HepG2 (cell line): ENCODE data around the gene PDE8B. TPM values are rescaled to one million over a fixed set of nuclear protein-coding genes. Genes with fewer than 3 reads are reported as not detected.

Source experiments
- ATAC-seq: fragments of 200-7000 bp; cut with Tn5 transposase; 3 replicates; pipeline ENCODE4 v1.9.1; 2020; ENCODE audit warnings: mild to moderate bottlenecking, moderate library complexity
- BruUV-seq: library from RNA; stranded (reverse); fragments of 400-500 nt; replicated peaks from 2 replicates; lab custom pipeline; 2021; lab: Mats Ljungman, UMichigan
- CTCF ChIA-PET: fragments of 300-600 bp; formaldehyde crosslinking; extraction: SDS; loops from one replicate; lab custom pipeline; 2021; ENCODE audit warnings: low total read pairs, inconsistent platforms, low intra/inter-chr PET ratio; lab: Yijun Ruan, JAX
- POLR2A ChIA-PET: fragments of 350-600 bp; sonication (Branson Sonifier 250); formaldehyde crosslinking; loops from one replicate; lab custom pipeline; 2020; ENCODE audit warnings: antibody characterized with exemption, inconsistent platforms; lab: Yijun Ruan, JAX
- DNase-seq: peaks from one replicate; pipeline ENCODE4 v3.0.0-alpha.2; 2015; ENCODE audit warnings: low spot score
- FAIRE-seq: peaks from 3 replicates; lab custom pipeline; 2011; peaks lifted over from hg19 to GRCh38; lab: Jason Lieb, UNC
- H2AFZ ChIP-seq: one replicate; pipeline ENCODE4 v1.6.1; 2011; ENCODE audit warnings: low read length, inconsistent platforms
- H3K27ac ChIP-seq: fragments of 300-600 bp; 3 replicates; pipeline ENCODE4 v1.8.0; 2011; ENCODE audit warnings: mixed run types, mild to moderate bottlenecking, mixed read lengths, low read length, inconsistent platforms; ENCODE audit not compliant: insufficient read depth; ENCODE audit errors: extremely low read length
- H3K27me3 ChIP-seq, 2 experiments: fragments of 200-600 bp in 1 of 2; 2 replicates in 1 of 2; 3 replicates in 1 of 2; pipeline versions ENCODE4 v1.6.0 to v1.8.0; 2011; ENCODE audit warnings: low read length in 2 of 2, mild to moderate bottlenecking in 2 of 2, moderate library complexity in 2 of 2, inconsistent platforms in 1 of 2; ENCODE audit not compliant: insufficient read depth in 2 of 2, control insufficient read depth in 1 of 2
- H3K36me3 ChIP-seq, 2 experiments: fragments of 200-600 bp in 1 of 2; replicated peaks in 1 of 2; 2 replicates in 1 of 2; 3 replicates in 1 of 2; pipeline versions ENCODE4 v1.5.1 to v1.8.0; 2011; ENCODE audit warnings: low read length in 2 of 2, inconsistent platforms in 1 of 2; ENCODE audit not compliant: insufficient read depth in 2 of 2, control insufficient read depth in 1 of 2
- H3K4me1 ChIP-seq: 2 replicates; pipeline ENCODE4 v1.5.1; 2012; ENCODE audit warnings: low read length, inconsistent platforms; ENCODE audit not compliant: insufficient read depth
- H3K4me2 ChIP-seq: 2 replicates; pipeline ENCODE4 v1.6.0; 2011; ENCODE audit warnings: low read depth, low read length, inconsistent platforms
- H3K4me3 ChIP-seq, 3 experiments: fragments of 200-600 bp in 1 of 3; sonication (generic), shearing (Covaris generic) in 1 of 3; replicated peaks in 1 of 3; 2 replicates each; pipeline ENCODE4 v1.5.1; 2011 to 2016; ENCODE audit warnings: low read length in 3 of 3, inconsistent platforms in 2 of 3, low read depth in 2 of 3, mild to moderate bottlenecking in 2 of 3, control low read depth in 1 of 3, mixed read lengths in 1 of 3; ENCODE audit not compliant: insufficient read depth in 1 of 3
- H3K79me2 ChIP-seq: one replicate; pipeline ENCODE4 v1.6.1; 2011; ENCODE audit warnings: low read length, inconsistent platforms; ENCODE audit not compliant: insufficient read depth
- H3K9ac ChIP-seq: 2 replicates; pipeline ENCODE4 v1.6.0; 2011; ENCODE audit warnings: mild to moderate bottlenecking, low read depth, low read length, inconsistent platforms; ENCODE audit not compliant: insufficient read depth
- H3K9me3 ChIP-seq: 2 replicates; pipeline ENCODE4 v1.5.1; 2012; ENCODE audit warnings: mild to moderate bottlenecking, low read length
- H4K20me1 ChIP-seq: 2 replicates; pipeline ENCODE4 v1.6.0; 2011; ENCODE audit warnings: inconsistent platforms, mild to moderate bottlenecking, low read length, moderate library complexity; ENCODE audit not compliant: insufficient read depth
- KMT2B ChIP-seq: IDR thresholded peaks from 2 replicates; pipeline ENCODE4 v1.6.1; 2016; ENCODE audit warnings: missing genetic modification reagents, missing compliant biosample characterization
- SMC3 ChIP-seq: IDR thresholded peaks from 2 replicates; pipeline ENCODE4 v1.6.1; 2011; ENCODE audit warnings: low read length, improper control_type of control experiment
- STAG1 ChIP-seq: sonication (generic); formaldehyde crosslinking; IDR thresholded peaks from 2 replicates; pipeline ENCODE4 v1.4.0; 2020; ENCODE audit warnings: missing genetic modification reagents
- ZFY ChIP-seq: sonication (generic); formaldehyde crosslinking; IDR thresholded peaks from 2 replicates; pipeline ENCODE4 v1.4.0; 2020; ENCODE audit warnings: missing genetic modification reagents
- ZNF30 ChIP-seq: sonication (generic); formaldehyde crosslinking; IDR thresholded peaks from 2 replicates; pipeline ENCODE4 v1.5.0; 2020; ENCODE audit warnings: mild to moderate bottlenecking, missing genetic modification reagents
- WGBS: methylation state at CpG from one replicate; pipeline ENCODE4 v1.1.6; 2017; ENCODE audit warnings: low lambda C conversion rate; 5-methylcytosine and 5-hydroxymethylcytosine counted together
- in situ Hi-C: cut with HindIII; loops from 2 replicates; pipeline ENCODE4 v1.10.0; 2017; ENCODE audit warnings: low pct_unique_long_range_greater_than_20kb; ENCODE audit not compliant: extremely low pct_ligation_motif_present
- intact Hi-C: fragments of 100-400 bp; cut with micrococcal nuclease; formaldehyde crosslinking; loops from one replicate; pipeline ENCODE4 v1.10.0; 2022; ENCODE audit not compliant: unreplicated experiment
- polyA plus RNA-seq, 8 experiments: library from polyadenylated mRNA; depleted of rRNA in 3 of 8; stranded (reverse) in 7 of 8; unstranded in 1 of 8; fragments of >200 nt; fragmentation: Illumina TruSeq in 4 of 8; extraction: Trizol in 4 of 8; gene quantifications; 2 replicates each; pipeline versions ENCODE4 v1.2.1 to v1.2.3, GENCODE V29; 2011 to 2016; ENCODE audit warnings: low read depth in 4 of 8, missing spikeins in 1 of 8, mixed read lengths in 1 of 8; ENCODE audit not compliant: insufficient read depth in 1 of 8
- total RNA-seq, 5 experiments: library from RNA; depleted of rRNA; stranded (reverse); fragments of >200 nt; fragmentation: Illumina TruSeq; extraction: Trizol; gene quantifications; 2 replicates each; pipeline ENCODE4 v1.2.3, GENCODE V29; 2016; ENCODE audit warnings: low read depth in 1 of 5
- TF ChIP-seq, protein P1 (sequence below), 2 experiments: fragments of 450-650 bp in 1 of 2; sonication (generic) in 1 of 2; formaldehyde crosslinking; IDR thresholded peaks; 2 replicates each; pipeline versions ENCODE4 v1.5.0 to v1.8.0; 2020 to 2022; ENCODE audit warnings: mild to moderate bottlenecking in 1 of 2, missing genetic modification reagents in 1 of 2
- TF ChIP-seq, protein P2 (sequence below): sonication (generic); formaldehyde crosslinking; IDR thresholded peaks from 2 replicates; pipeline ENCODE4 v1.4.0; 2020; ENCODE audit warnings: missing genetic modification reagents

The PDE8B gene
- total and polyA plus RNA-seq, 2 of the 13 experiments (the other 11 are each of a cell fraction or from before 2014, with no cell fraction given): 0.07 TPM; not detected in 1

- Histone ChIP-seq H3K79me2 (no peaks in the 10 kb centered on the region), H3K27ac (no peak overlapping the region), H3K4me1 (no peaks in the 10 kb centered on the region), H3K36me3 (no peaks in the 10 kb centered on the region), H3K9ac (no peak overlapping the region), H4K20me1 (no peaks in the 10 kb centered on the region), H3K4me2 (no peak overlapping the region), H3K4me3 (no peak overlapping the region), H2AFZ (no peak overlapping the region), H3K9me3 (no peaks in the 10 kb centered on the region), H3K27me3 (0 out of 5 replicates have a peak, but pooled peaks cover 0 to under 1% of the 10 kb centered on the region in 2 experiments)
- BruUV-seq: no TSS peak
- FAIRE-seq (peak; percentile 56), DNase-seq (peak; percentile 12), ATAC-seq (peak; percentile 64; the same call in 2 of the 3 replicates)
- TF ChIP-seq, protein P1, sequence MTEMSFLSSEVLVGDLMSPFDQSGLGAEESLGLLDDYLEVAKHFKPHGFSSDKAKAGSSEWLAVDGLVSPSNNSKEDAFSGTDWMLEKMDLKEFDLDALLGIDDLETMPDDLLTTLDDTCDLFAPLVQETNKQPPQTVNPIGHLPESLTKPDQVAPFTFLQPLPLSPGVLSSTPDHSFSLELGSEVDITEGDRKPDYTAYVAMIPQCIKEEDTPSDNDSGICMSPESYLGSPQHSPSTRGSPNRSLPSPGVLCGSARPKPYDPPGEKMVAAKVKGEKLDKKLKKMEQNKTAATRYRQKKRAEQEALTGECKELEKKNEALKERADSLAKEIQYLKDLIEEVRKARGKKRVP (CRISPR knock-in tag; IDR thresholded peaks at IDR 0.05): no peak
- peak; percentile 27; the same call in 1 of the 2 replicates for TF ChIP-seq STAG1 (CRISPR knock-in tag)
- no peak for TF ChIP-seq KMT2B
- TF ChIP-seq ZNF30 (CRISPR knock-in tag): no peak
- TF ChIP-seq SMC3: peak; percentile 39; the same call in 1 of the 2 replicates
- TF ChIP-seq, protein P2, sequence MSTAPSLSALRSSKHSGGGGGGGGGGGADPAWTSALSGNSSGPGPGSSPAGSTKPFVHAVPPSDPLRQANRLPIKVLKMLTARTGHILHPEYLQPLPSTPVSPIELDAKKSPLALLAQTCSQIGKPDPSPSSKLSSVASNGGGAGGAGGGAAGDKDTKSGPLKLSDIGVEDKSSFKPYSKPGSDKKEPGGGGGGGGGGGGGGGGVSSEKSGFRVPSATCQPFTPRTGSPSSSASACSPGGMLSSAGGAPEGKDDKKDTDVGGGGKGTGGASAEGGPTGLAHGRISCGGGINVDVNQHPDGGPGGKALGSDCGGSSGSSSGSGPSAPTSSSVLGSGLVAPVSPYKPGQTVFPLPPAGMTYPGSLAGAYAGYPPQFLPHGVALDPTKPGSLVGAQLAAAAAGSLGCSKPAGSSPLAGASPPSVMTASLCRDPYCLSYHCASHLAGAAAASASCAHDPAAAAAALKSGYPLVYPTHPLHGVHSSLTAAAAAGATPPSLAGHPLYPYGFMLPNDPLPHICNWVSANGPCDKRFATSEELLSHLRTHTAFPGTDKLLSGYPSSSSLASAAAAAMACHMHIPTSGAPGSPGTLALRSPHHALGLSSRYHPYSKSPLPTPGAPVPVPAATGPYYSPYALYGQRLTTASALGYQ (CRISPR knock-in tag): no peak
- TF ChIP-seq ZFY (CRISPR knock-in tag): no peak
- intact Hi-C loops: loop anchor here (1.0 kb wide), 2 partner anchors 95 to 371 kb away; no protein-coding TSS in a partner anchor
- in situ Hi-C loops: loop anchor here (5.0 kb wide), 1 partner anchor 97 kb away; no protein-coding TSS in a partner anchor
- 2% methylated on average over 3 of the region's 3 CpGs for WGBS
- ChIA-PET POLR2A (no interaction called here), CTCF (interaction anchor here (2.2 to 2.3 kb wide), 2 partner anchors 94 to 372 kb away, joined by 12 to 13 read pairs; no protein-coding TSS in a partner anchor)
Measured at GRCh38 chr5:77239126-77239741, 28.8 kb downstream of the PDE8B start.
